ENCODE measurements around the gene RBMS1.
A peak's percentile ranks its signal among the peaks of the same experiment; 100 is the strongest.

RBMS1 gene

GRCh38 chr2:160269365-160269764, 224.2 kb downstream of the RBMS1 start:
- DNase-seq = no peak

- no peak for DNase-seq
Observed at GRCh38 chr2:160268151-160268781, 225.3 kb downstream of the RBMS1 start.

- DNase-seq = no peak
Observed at GRCh38 chr2:160267692-160268091, 225.9 kb downstream of the RBMS1 start.

- no peak for DNase-seq
Observed at GRCh38 chr2:160267022-160267421, 226.6 kb downstream of the RBMS1 start.

- DNase-seq = no peak
Observed at GRCh38 chr2:160266037-160266551, 227.5 kb downstream of the RBMS1 start.

- no peak for DNase-seq
Observed at GRCh38 chr2:160264308-160264707, 229.3 kb downstream of the RBMS1 start.

GRCh38 chr2:160261732-160262131, 231.9 kb downstream of the RBMS1 start:
- DNase-seq = no peak

GRCh38 chr2:160258492-160258805, 235.2 kb downstream of the RBMS1 start:
- no peak for DNase-seq

GRCh38 chr2:160257743-160258491, 235.7 kb downstream of the RBMS1 start:
- no peak for DNase-seq

- no peak for DNase-seq
Observed at GRCh38 chr2:160257041-160257742, 236.4 kb downstream of the RBMS1 start.

GRCh38 chr2:160256507-160256906, 237.1 kb downstream of the RBMS1 start:
- DNase-seq = no peak

GRCh38 chr2:160255408-160255807, 238.2 kb downstream of the RBMS1 start:
- no peak for DNase-seq

- DNase-seq = no peak
Observed at GRCh38 chr2:160254189-160254762, 239.3 kb downstream of the RBMS1 start.

- no peak for DNase-seq
Observed at GRCh38 chr2:160253440-160254188, 240.0 kb downstream of the RBMS1 start.

- no peak for DNase-seq
Observed at GRCh38 chr2:160252900-160253299, 240.7 kb downstream of the RBMS1 start.

- peak; percentile 6 for DNase-seq
Observed at GRCh38 chr2:160252278-160252887, 241.2 kb downstream of the RBMS1 start.

- DNase-seq = no peak
Observed at GRCh38 chr2:160251569-160251968, 242.0 kb downstream of the RBMS1 start.

- DNase-seq = no peak
Observed at GRCh38 chr2:160249876-160250275, 243.7 kb downstream of the RBMS1 start.

GRCh38 chr2:160247296-160248035, 246.1 kb downstream of the RBMS1 start:
- DNase-seq = no peak

GRCh38 chr2:160246356-160246755, 247.3 kb downstream of the RBMS1 start:
- DNase-seq = no peak

GRCh38 chr2:160245614-160246155, 247.9 kb downstream of the RBMS1 start:
- DNase-seq = no peak
